Type B pancreatic cell (in vitro differentiated cells): ENCODE data around the gene CASR. TPM values are rescaled to one million over a fixed set of nuclear protein-coding genes. Genes with fewer than 3 reads are reported as not detected.

ENCODE experiments used
- DNase-seq: peaks from one replicate; pipeline ENCODE4 v3.0.0; 2021; ENCODE audit warnings: mixed read lengths; ENCODE audit not compliant: unreplicated experiment; ENCODE audit errors: extremely low spot score
- H3K27ac Mint-ChIP-seq: 2 replicates; pipeline ENCODE4 v1.8.0; 2021; ENCODE audit warnings: mild to moderate bottlenecking, mixed read lengths
- H3K27me3 Mint-ChIP-seq: 2 replicates; pipeline ENCODE4 v1.8.0; 2021; ENCODE audit warnings: mixed read lengths
- H3K36me3 Mint-ChIP-seq: 2 replicates; pipeline ENCODE4 v1.8.0; 2021; ENCODE audit warnings: mixed read lengths
- H3K4me1 Mint-ChIP-seq: one replicate; pipeline ENCODE4 v1.8.0; 2021; ENCODE audit warnings: mixed read lengths; ENCODE audit not compliant: unreplicated experiment
- H3K4me3 Mint-ChIP-seq: 2 replicates; pipeline ENCODE4 v1.8.0; 2021; ENCODE audit warnings: mild to moderate bottlenecking, mixed read lengths
- H3K9me3 Mint-ChIP-seq: 2 replicates; pipeline ENCODE4 v1.8.0; 2021; ENCODE audit warnings: mixed read lengths
- total RNA-seq: library from RNA; stranded (reverse); gene quantifications from 2 replicates; pipeline ENCODE4 v1.2.1, GENCODE V29; 2021; ENCODE audit warnings: low replicate concordance
- TF ChIP-seq, protein P1 (sequence below): fragments of 200-600 bp; sonication (generic); conservative IDR thresholded peaks from 2 replicates; pipeline ENCODE4 v1.5.0; 2021; ENCODE audit warnings: antibody characterized with exemption, mild to moderate bottlenecking

Gene CASR
- total RNA-seq, 1 donor from 2014 or later: 0.87 TPM

DNA sequence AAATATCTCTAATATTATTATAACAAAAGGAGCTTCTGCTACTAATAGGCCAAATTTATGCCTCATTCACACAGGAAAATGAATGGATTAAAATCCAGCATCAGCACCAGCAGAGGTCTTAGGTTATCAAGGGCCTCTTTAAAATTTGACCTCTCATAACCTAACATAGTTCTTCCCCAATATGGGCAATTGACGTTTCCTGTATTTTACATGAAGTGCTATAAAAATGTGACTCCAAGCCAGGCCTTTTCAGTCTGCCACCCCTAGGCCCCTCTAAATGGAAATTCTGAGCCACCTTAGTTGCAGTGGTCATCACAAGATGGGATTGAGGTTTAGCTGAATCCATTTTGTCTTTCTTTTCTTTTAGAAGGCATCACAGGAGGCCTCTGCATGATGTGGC, 70.1 kb downstream of the CASR start:
- peaks cover 6% of the 10 kb centered on the region for H3K27me3 Mint-ChIP-seq
- no peak overlapping the region for H3K27ac Mint-ChIP-seq
- no peak for DNase-seq
- H3K36me3 Mint-ChIP-seq: no peaks in the 10 kb centered on the region
- H3K4me1 Mint-ChIP-seq: no peaks in the 10 kb centered on the region
- no peak overlapping the region for H3K4me3 Mint-ChIP-seq
- TF ChIP-seq, protein P1, sequence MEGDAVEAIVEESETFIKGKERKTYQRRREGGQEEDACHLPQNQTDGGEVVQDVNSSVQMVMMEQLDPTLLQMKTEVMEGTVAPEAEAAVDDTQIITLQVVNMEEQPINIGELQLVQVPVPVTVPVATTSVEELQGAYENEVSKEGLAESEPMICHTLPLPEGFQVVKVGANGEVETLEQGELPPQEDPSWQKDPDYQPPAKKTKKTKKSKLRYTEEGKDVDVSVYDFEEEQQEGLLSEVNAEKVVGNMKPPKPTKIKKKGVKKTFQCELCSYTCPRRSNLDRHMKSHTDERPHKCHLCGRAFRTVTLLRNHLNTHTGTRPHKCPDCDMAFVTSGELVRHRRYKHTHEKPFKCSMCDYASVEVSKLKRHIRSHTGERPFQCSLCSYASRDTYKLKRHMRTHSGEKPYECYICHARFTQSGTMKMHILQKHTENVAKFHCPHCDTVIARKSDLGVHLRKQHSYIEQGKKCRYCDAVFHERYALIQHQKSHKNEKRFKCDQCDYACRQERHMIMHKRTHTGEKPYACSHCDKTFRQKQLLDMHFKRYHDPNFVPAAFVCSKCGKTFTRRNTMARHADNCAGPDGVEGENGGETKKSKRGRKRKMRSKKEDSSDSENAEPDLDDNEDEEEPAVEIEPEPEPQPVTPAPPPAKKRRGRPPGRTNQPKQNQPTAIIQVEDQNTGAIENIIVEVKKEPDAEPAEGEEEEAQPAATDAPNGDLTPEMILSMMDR: no peak
- H3K9me3 Mint-ChIP-seq: no peaks in the 10 kb centered on the region

DNA sequence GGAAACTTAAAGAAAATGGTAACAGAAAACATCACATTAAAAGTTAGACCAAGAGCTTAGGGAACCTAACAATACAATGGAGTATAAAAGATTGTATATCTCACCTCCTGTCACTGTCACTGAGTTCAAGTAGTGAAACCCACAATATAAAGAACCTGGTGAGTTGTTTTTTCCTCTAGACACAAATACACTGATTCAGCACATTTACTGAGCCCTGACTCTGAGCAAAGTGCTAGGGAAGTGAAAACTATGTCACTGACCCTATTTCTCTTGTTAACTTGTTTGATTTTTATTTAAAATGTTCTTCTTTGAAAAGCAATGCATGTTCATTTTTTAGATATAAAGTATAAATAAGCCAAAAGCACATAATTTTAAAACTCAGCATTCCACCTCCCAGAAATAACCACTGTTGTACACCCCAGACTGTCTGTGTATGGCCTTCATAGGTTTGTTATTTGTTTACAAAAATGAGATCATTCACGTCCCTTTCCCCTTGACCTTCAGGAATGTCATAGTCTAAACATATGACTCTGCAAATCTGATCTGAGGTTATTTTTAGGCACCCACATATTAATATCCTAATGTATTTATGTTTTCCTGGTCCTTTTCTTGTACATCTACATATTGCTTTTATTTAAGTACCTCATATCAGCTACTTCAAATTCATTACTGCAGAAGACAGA, 72.4 kb downstream of the CASR start:
- Mint-ChIP-seq H3K4me3 (no peak overlapping the region), H3K36me3 (no peaks in the 10 kb centered on the region), H3K9me3 (no peaks in the 10 kb centered on the region), H3K27me3 (peaks cover 3% of the 10 kb centered on the region), H3K27ac (no peak overlapping the region), H3K4me1 (no peaks in the 10 kb centered on the region)
- no peak for DNase-seq
- TF ChIP-seq, protein P1: no peak

DNA sequence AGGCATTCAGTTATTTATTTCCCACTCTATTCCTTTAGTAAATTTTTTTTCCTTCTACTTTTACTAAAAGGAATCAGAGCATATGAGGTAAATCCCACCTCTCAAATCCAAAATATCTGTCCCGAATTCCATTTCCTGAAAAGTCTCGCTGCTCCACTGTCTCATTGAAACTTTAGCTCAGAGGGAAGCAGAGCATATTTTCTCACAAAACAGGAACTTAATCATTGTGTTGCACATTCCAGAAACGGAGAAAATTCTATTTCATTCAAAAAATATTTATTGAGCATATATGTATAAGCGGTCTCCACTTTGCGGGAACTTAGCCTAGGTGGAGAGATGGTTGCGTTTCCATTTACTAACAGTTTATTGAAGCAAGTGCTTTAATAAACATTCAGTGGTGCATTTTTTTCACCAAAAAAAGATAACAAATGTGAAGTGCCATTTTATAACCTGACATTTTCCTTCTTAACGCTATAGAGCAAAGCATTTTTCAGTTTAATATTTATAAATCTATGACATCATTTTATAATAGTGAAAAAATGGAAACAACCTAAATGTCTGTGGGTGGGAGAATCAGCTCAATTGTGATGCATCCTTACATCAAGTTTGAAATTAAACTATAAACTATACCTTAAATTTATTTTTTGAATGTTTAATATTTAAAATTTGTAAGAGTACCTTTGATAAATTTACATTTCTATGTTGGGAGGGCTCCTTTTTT, 74.3 kb downstream of the CASR start:
- Mint-ChIP-seq H3K9me3 (no peaks in the 10 kb centered on the region), H3K27me3 (peaks cover 3% of the 10 kb centered on the region), H3K27ac (no peak overlapping the region), H3K4me3 (no peak overlapping the region), H3K36me3 (no peaks in the 10 kb centered on the region), H3K4me1 (no peaks in the 10 kb centered on the region)
- TF ChIP-seq, protein P1: no peak
- no peak for DNase-seq

DNA sequence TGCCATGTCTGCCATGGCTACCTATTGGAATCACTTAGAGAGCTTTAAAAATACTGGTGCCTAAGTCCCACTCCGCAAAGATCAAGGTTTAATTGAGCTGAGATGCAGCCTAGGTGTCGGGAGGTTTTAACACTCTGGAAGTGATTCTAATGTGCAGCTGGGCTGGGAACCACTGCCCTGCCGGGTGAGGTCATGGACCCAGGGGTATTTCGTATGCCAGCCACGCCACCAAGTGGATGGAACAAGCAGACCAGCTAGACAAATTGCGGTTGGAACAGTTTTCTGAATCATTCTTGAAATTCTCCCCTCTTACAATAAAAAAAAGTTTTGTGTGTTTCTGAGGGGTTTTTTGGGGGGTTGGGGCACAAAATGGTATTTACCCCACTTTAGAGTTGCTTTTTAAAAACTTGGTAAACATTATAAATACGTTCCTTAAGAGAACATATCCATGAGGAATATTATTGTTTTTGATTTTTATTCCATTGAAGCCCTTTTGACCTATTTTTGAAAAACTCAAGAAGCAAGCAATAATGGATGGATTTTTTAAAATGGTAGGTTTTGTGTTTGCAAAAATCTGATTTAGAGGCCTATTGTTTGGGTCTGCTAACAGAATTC, 75.4 kb downstream of the CASR start:
- TF ChIP-seq, protein P1: peak; percentile 81
- no peaks in the 10 kb centered on the region for H3K4me1 Mint-ChIP-seq

DNA sequence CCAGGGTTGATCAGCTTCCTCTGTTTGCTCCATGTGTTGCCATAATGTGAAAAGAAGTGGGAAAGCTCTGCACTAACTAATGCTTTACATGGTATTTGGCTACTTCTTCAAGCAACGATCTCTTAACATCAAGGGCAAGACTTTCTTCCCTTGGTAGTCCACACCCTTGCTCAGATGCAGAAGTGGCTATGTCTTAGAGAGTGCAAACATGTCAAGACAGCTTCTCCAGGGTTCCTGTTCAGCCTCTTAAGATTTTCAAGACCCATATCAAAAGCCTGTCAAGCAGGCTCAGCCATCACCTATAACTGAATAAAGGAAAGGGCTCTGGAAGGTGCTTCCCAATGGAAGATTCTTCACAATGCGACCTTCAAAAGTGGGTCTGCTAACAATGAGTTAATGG, 76.7 kb downstream of the CASR start:
- H3K4me3 Mint-ChIP-seq: no peak overlapping the region
- H3K36me3 Mint-ChIP-seq: no peaks in the 10 kb centered on the region
- TF ChIP-seq, protein P1: no peak
- H3K9me3 Mint-ChIP-seq: no peaks in the 10 kb centered on the region
- DNase-seq: no peak
- peaks cover 3% of the 10 kb centered on the region for H3K27me3 Mint-ChIP-seq
- H3K27ac Mint-ChIP-seq: no peak overlapping the region
- H3K4me1 Mint-ChIP-seq: no peaks in the 10 kb centered on the region

More for the DNA sequence above, 75.4 kb downstream of the CASR start:
- H3K4me3 Mint-ChIP-seq: no peak overlapping the region
- no peak for DNase-seq
- H3K27me3 Mint-ChIP-seq: peaks cover 3% of the 10 kb centered on the region
- H3K9me3 Mint-ChIP-seq: no peaks in the 10 kb centered on the region
- no peak overlapping the region for H3K27ac Mint-ChIP-seq
- no peaks in the 10 kb centered on the region for H3K36me3 Mint-ChIP-seq
